Testis (tissue), 2 donors: ENCODE results near the gene B4GALNT1.

ENCODE experiments used
- CTCF ChIP-seq, 3 experiments: fragments of 450-650 bp in 2 of 3; fragments of 200-600 bp in 1 of 3; sonication (generic) in 1 of 3; IDR thresholded peaks; one replicate each; pipeline ENCODE4 v1.5.1; 2016 to 2019; ENCODE audit warnings: antibody characterized with exemption in 3 of 3, mild to moderate bottlenecking in 2 of 3, moderate library complexity in 1 of 3
- POLR2A ChIP-seq: fragments of 450-650 bp; IDR thresholded peaks from one replicate; pipeline ENCODE4 v1.6.1; 2017; ENCODE audit warnings: antibody characterized with exemption, mild to moderate bottlenecking, moderate library complexity

GRCh38 chr12:57627501-57628279, 5.3 kb downstream of the B4GALNT1 start:
- TF ChIP-seq CTCF (IDR thresholded peaks at IDR 0.05), result no peak
- TF ChIP-seq POLR2A, result no peak
